Measurements from ENCODE around the gene NQO2.

DNA sequence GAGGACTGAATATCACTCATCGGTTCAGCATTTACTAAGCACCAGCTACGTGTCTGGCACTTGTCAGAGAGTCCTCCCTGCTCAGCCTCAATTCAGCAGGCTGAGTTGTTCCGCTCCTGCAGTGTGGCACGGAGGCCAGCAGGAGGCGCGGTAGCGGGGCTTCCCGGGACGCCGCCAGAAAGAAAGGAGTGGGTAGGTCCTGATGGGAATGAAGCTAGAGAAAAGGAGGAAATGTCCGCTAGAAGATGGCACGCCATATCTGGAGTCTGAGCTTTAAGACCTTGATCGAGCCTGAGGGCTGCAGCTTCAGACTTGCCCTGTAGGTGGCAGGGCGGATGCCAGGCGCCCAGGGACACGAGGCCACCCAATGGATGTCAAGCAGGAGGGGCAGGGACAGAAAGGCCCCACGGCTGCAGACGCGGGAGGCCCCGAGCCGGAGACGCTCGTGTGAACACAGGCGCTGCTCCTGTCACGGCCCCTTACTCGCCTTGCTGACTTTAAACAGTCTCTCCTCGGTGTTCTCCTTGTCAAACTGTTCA, 47.1 kb upstream of the NQO2 start:
- TF ChIP-seq, protein P1, sequence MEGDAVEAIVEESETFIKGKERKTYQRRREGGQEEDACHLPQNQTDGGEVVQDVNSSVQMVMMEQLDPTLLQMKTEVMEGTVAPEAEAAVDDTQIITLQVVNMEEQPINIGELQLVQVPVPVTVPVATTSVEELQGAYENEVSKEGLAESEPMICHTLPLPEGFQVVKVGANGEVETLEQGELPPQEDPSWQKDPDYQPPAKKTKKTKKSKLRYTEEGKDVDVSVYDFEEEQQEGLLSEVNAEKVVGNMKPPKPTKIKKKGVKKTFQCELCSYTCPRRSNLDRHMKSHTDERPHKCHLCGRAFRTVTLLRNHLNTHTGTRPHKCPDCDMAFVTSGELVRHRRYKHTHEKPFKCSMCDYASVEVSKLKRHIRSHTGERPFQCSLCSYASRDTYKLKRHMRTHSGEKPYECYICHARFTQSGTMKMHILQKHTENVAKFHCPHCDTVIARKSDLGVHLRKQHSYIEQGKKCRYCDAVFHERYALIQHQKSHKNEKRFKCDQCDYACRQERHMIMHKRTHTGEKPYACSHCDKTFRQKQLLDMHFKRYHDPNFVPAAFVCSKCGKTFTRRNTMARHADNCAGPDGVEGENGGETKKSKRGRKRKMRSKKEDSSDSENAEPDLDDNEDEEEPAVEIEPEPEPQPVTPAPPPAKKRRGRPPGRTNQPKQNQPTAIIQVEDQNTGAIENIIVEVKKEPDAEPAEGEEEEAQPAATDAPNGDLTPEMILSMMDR (conservative IDR thresholded peaks at IDR 0.05) = peak; percentile 90
- TF ChIP-seq ZFX (IDR thresholded peaks at IDR 0.05) = no peak

Measured in C4-2B (cell line).